Suprapubic skin (tissue), 3 donors: ENCODE data around the gene ZNF562.

Source experiments
- CTCF ChIP-seq, 2 donors: fragments of 200-600 bp in 1 of 2; fragments of 450-650 bp in 1 of 2; sonication (generic) in 1 of 2; IDR thresholded peaks; one replicate each; pipeline ENCODE4 v1.5.1; 2016 to 2019; ENCODE audit warnings: antibody characterized with exemption in 2 of 2, mild to moderate bottlenecking in 1 of 2, moderate library complexity in 1 of 2
- EP300 ChIP-seq: sonication (generic); formaldehyde crosslinking; IDR thresholded peaks from one replicate; pipeline ENCODE4 v1.6.1; 2017; ENCODE audit warnings: antibody characterized with exemption

GRCh38 chr19:9674663-9675357 lies at the start of gene ZNF562:
- TF ChIP-seq EP300 (no peak), CTCF (IDR thresholded peaks at IDR 0.05) (no peak)
